ENCODE results near the gene CMTM6. TPM values are rescaled to one million over a fixed set of nuclear protein-coding genes. Genes with fewer than 3 reads are reported as not detected.

CMTM6 gene
- polyA plus RNA-seq, 2 of the 4 experiments (the other 2 are of a cell fraction): 49.5 to 65.6 TPM

GRCh38 chr3:32453346-32453745, 49.3 kb downstream of the CMTM6 start:
- ChIA-PET POLR2A (no interaction called here), CTCF (interaction anchor here (1.3 to 13.1 kb wide), 3 partner anchors 11 to 78 kb away, joined by 3 to 132 read pairs (median 5); no protein-coding TSS in a partner anchor)
- ATAC-seq (peak in 1 of 2 experiments; percentile 50; a peak in 3 of 6 replicates), DNase-seq (ENCODE audit: low read depth in 1 of 2, low spot score in 1 of 2) (peak in 1 of 2 experiments; percentile 17), FAIRE-seq (no peak)
- TF ChIP-seq RARB (CRISPR knock-in tag; IDR thresholded peaks at IDR 0.05) (no peak), CBX2 (IDR thresholded peaks at IDR 0.05; ENCODE audit: borderline replicate concordance, low read depth) (no peak), RFX5 (IDR thresholded peaks at IDR 0.05) (no peak), MAFK (IDR thresholded peaks at IDR 0.05; ENCODE audit: partially characterized antibody) (peak; percentile 83), TFCP2L1 (CRISPR knock-in tag; IDR thresholded peaks at IDR 0.05) (no peak), NFE2L2 (conservative IDR thresholded peaks at IDR 0.05; ENCODE audit: low read length) (peak; percentile 84), SMC3 (IDR thresholded peaks at IDR 0.05) (no peak), MYC (IDR thresholded peaks at IDR 0.05; ENCODE audit: borderline replicate concordance, low read length) (no peak), CTCF (IDR thresholded peaks at IDR 0.05) (no peak), PHF8 (IDR thresholded peaks at IDR 0.05; ENCODE audit: borderline replicate concordance, low read depth) (no peak)
- 0 out of 3 replicates have a peak, but pooled peaks cover 5% of the 10 kb centered on the region for H3K4me1 ChIP-seq
- H3K9me3 ChIP-seq: no peaks in the 10 kb centered on the region
- 76% methylated on average over 5 of the region's 5 CpGs for WGBS (ENCODE audit: missing lambda C conversion rate)
- no peak overlapping the region for H3K4me3 ChIP-seq
- peak overlapping the region in 1 of 2 experiments; percentile 34; a peak in 1 of 6 replicates for H3K27ac ChIP-seq
- no peak overlapping the region for H3K4me2 ChIP-seq

GRCh38 chr3:32452009-32452408, 50.6 kb downstream of the CMTM6 start:
- Histone ChIP-seq H3K27ac (no peak overlapping the region), H3K4me3 (no peak overlapping the region), H3K4me1 (0 out of 3 replicates have a peak, but pooled peaks cover 5% of the 10 kb centered on the region), H3K4me2 (no peak overlapping the region), H3K9me3 (no peaks in the 10 kb centered on the region)
- no peak for ATAC-seq
- no peak for FAIRE-seq
- no peak for DNase-seq (ENCODE audit: low read depth in 1 of 2, low spot score in 1 of 2)
- TF ChIP-seq TFCP2L1 (CRISPR knock-in tag; IDR thresholded peaks at IDR 0.05): no peak
- TF ChIP-seq REST (IDR thresholded peaks at IDR 0.05): no peak
- TF ChIP-seq GATA3 (IDR thresholded peaks at IDR 0.05; ENCODE audit: borderline replicate concordance): no peak
- TF ChIP-seq HDAC2 (IDR thresholded peaks at IDR 0.05): no peak
- TF ChIP-seq BHLHE40 (IDR thresholded peaks at IDR 0.05; ENCODE audit: low read depth, low read length): no peak
- ChIA-PET CTCF (interaction anchor here (0.6 to 13.1 kb wide), 4 partner anchors 9 to 386 kb away, joined by 3 to 132 read pairs (median 3); no protein-coding TSS in a partner anchor), POLR2A (no interaction called here)
- 98% methylated on average over 4 of the region's 4 CpGs for WGBS (ENCODE audit: missing lambda C conversion rate)

- Histone ChIP-seq H3K9me3 (no peaks in the 10 kb centered on the region), H3K4me2 (no peak overlapping the region), H3K27ac (no peak overlapping the region), H3K4me3 (no peak overlapping the region), H3K4me1 (0 out of 3 replicates have a peak, but pooled peaks cover 5% of the 10 kb centered on the region)
- CTCF ChIA-PET: interaction anchor here (0.6 to 13.1 kb wide), 6 partner anchors 8 to 387 kb away, joined by 3 to 132 read pairs (median 3); no protein-coding TSS in a partner anchor
- POLR2A ChIA-PET: no interaction called here
- FAIRE-seq (no peak), DNase-seq (ENCODE audit: low read depth in 1 of 2, low spot score in 1 of 2) (no peak), ATAC-seq (no peak)
- WGBS (ENCODE audit: missing lambda C conversion rate): 91% methylated on average over 10 of the region's 12 CpGs
- TF ChIP-seq MAX (IDR thresholded peaks at IDR 0.05) (no peak), ATOH8 (CRISPR knock-in tag; IDR thresholded peaks at IDR 0.05; ENCODE audit: low read depth) (no peak), CHD2 (IDR thresholded peaks at IDR 0.05; ENCODE audit: low read length, partially characterized antibody) (no peak), MAFK (IDR thresholded peaks at IDR 0.05; ENCODE audit: partially characterized antibody) (no peak), POLR2AphosphoS2 (conservative IDR thresholded peaks at IDR 0.05; ENCODE audit: low read length) (no peak), RFX5 (IDR thresholded peaks at IDR 0.05) (no peak), FOSL2 (IDR thresholded peaks at IDR 0.05) (no peak), FOSL2 (CRISPR knock-in tag; IDR thresholded peaks at IDR 0.05) (no peak), RCOR1 (IDR thresholded peaks at IDR 0.05; ENCODE audit: low read depth, low read length) (no peak), HOXA7 (CRISPR knock-in tag; IDR thresholded peaks at IDR 0.05) (no peak), USF2 (IDR thresholded peaks at IDR 0.05) (no peak), HEYL (CRISPR knock-in tag; IDR thresholded peaks at IDR 0.05) (no peak), GATA3 (IDR thresholded peaks at IDR 0.05; ENCODE audit: borderline replicate concordance) (no peak), HDAC2 (IDR thresholded peaks at IDR 0.05) (no peak), PBX3 (IDR thresholded peaks at IDR 0.05) (no peak)
These were observed 51.5 kb downstream of the CMTM6 start for GRCh38 chr3:32450992-32451659.
